Activated CD8-positive, alpha-beta memory T cell treated with anti-CD3 and anti-CD28 coated beads, Interleukin-2, amount 50 U/mL, for 48 hours (primary cell): Measurements from ENCODE around the gene MTMR1.

Experiments used
- DNase-seq: peaks from one replicate; pipeline ENCODE4 v3.0.0-alpha.2; 2020

The MTMR1 gene

DNA sequence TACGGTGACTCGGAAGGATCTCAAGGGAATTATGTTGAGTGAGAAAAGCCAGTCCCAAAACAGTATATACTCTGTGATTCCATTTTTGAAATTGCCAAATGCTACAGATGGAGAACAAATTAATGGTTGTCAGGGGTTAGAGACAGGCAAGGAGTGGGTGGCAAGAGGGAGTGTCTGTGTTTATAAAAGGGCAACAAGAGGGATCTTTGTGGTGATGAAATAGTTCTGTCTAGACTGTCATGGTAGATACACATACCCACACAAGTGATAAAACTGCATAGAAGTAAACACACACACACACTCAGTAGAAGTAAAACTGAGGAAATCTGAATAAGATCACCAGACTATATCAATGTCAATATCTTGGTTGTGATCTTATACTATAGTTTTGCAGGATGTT lies 112.5 kb downstream of the MTMR1 start:
- no peak for DNase-seq

GRCh38 chrX:150806827-150807226 lies 113.6 kb downstream of the MTMR1 start:
- no peak for DNase-seq

DNA sequence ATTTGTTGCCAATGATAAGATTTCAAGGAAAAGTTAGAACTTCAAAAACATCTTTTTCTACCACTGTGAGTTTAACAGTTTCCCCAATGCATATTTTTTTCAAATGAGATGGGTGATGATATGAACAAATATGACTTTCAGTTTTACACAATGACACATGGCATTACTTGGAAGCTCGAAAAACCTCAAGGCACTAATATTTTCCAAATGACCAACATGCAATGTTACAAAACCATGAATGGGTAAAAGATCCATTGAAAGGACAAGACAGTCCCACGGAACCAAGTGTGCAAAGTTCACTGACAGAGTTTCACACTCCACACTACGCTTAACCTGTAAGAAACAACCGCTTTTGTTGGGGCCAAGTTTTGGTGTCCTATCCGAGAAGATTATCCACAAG lies 120.7 kb downstream of the MTMR1 start:
- no peak for DNase-seq
